ENCODE measurements around the gene TMEM156.
"Not testable (repeated sequence)": the region's sequence is repeated elsewhere in the genome, so short reads cannot be mapped to it uniquely, and the experiment has no call there.

TMEM156 gene

GRCh38 chr4:38955957-38956356, 76.3 kb downstream of the TMEM156 start:
- DNase-seq: no peak

DNA sequence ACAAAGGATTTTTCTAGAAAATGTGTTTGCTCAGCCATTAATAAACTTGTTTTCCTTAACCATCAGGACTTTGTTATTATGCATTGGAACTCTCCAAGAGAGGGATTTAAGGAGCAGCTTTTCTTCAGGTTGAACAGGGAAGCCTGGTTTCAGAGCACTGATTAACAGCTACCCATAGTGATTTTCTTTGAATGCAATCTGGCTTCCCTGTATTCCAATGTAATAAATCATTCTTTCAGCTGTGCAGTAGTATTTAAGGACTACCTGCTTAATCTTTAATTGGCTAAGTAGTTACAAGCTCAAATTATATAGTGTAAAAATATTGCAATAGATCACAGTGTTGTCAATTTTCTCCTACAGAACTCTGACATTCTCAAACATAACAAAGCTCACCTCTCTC, 77.5 kb downstream of the TMEM156 start:
- DNase-seq: no peak

GRCh38 chr4:38952017-38952416, 80.2 kb downstream of the TMEM156 start:
- no peak for DNase-seq

GRCh38 chr4:38951598-38951997, 80.6 kb downstream of the TMEM156 start:
- DNase-seq: no peak

DNA sequence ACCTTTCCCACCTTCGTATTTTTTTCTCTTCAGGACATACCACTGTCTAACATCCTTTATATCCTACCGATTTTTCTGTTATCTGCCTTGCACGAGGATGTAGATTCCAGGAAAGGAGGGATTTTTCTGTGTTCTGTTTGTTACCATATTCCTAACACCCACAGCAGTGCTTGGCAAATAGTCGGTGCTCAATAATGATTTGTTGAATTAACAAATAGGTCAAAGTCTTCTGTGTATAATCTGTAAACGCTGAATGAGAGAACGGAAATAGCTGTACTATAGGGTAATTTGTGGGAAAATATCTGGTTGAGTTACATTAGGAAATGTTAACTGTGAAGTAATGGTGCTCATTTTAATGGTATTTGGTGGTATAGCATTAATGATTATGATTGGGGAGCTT, 81.5 kb downstream of the TMEM156 start:
- no peak for DNase-seq

- DNase-seq: no peak
Observed at GRCh38 chr4:38950159-38950558, 82.0 kb downstream of the TMEM156 start.

- DNase-seq: no peak
Observed at GRCh38 chr4:38949411-38950051, 82.7 kb downstream of the TMEM156 start.

- no peak for DNase-seq
Observed at GRCh38 chr4:38948551-38948950, 83.7 kb downstream of the TMEM156 start.

DNA sequence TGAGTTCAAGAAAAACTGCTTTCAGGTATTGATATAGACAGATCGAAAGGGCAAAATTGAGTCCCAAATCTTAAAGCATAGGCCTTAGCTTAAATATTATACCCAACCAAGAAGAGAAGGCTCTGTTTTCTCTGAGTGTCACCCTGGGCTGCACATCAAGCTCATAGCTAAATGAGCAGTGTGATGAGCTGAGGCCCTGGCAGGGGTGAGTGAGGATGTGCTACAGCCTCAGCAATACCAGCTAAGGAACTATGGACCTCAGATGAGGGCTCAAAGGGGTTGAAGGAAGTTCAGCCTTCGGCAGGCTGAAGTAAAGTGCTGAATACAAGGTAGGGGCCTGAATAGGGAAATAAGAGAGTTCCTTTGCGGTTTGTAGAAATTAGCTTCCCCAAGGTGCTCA, 85.3 kb downstream of the TMEM156 start:
- DNase-seq: no peak

GRCh38 chr4:38944440-38944839, 87.8 kb downstream of the TMEM156 start:
- no peak for DNase-seq

GRCh38 chr4:38943343-38943742, 88.9 kb downstream of the TMEM156 start:
- DNase-seq: no peak

GRCh38 chr4:38941906-38942305, 90.3 kb downstream of the TMEM156 start:
- DNase-seq: not testable (repeated sequence)

DNA sequence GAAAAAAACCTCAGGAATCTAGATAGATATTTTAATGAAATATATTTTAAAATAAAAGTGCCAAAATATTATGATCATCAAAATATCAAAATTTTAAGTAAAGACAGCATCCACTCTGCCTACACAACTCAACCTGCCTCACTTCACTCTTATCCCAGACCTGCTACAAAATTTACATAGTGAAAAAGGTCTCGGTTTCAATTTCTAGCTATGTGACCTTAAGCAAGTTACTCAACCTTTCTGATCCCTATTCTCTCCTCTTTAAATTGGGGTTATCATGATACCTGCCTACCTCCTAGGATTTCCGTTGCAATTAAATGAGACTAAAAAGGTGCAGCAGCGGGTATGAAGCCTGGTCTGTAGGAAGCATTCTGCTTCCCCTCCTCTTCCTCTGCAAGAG, 91.7 kb downstream of the TMEM156 start:
- DNase-seq: no peak

DNA sequence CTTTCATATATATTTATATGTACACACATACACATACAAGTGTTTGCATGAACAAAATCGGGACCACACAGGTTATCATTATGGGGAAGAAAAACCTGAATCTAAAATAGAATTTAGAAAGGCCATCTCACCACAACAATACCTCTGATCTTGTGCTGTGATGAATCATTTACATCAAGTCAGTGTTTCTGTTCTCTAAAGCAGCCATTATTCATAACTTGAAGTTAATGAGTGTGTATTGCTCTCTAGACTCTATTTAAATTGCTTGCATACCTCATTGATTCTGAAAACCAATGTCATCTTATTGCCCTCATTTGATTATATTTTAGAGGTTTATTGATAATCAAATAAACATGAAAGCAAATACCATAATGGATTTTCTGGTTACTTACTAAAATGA, 93.0 kb downstream of the TMEM156 start:
- DNase-seq: no peak

- no peak for DNase-seq
Observed at GRCh38 chr4:38935391-38936073, 96.7 kb downstream of the TMEM156 start.

DNA sequence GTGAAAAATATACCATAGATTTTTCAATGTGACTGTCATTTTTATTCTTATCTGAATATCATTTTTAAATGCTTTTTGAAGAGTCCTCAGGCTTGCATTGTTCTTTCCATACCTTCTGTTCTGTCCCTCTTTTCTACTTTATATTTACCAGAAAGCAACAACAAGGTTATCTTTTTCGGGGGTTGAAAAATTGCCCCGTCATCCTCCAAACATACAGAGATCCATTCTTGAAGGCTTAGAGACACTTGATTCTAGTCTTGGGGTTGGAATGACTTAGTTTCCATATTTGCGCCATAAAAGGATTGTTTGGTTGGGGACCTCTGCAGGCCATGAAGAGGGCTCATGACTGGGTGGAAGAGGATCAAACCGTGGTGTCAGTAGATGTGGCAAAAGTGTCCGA, 101.1 kb downstream of the TMEM156 start:
- no peak for DNase-seq

DNA sequence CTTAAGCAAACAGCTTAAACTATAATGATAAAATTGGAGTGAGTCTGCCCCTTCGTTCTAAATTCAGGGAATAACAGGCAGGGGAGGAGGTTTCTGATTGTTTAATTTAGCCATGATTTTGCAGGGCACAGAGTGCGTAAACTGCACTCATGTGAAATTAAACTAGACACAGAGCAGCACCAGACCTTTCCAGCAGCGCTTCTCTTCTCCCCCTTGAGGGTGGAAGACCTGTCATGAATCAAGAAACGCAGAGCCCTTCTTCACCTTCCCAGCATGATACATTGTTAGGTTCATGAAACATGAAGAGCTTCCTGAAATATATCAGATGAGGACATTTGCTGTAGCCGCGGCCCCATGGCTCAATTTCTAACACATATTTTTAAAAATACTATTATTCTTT, 101.5 kb downstream of the TMEM156 start:
- DNase-seq: no peak

GRCh38 chr4:38930204-38930603, 102.0 kb downstream of the TMEM156 start:
- DNase-seq: no peak

- DNase-seq: no peak
Observed at GRCh38 chr4:38928974-38929373, 103.2 kb downstream of the TMEM156 start.

- no peak for DNase-seq
Observed at GRCh38 chr4:38928568-38928967, 103.6 kb downstream of the TMEM156 start.

- DNase-seq: no peak
Observed at GRCh38 chr4:38926896-38927295, 105.3 kb downstream of the TMEM156 start.

- DNase-seq: no peak
Observed at GRCh38 chr4:38925492-38926413, 106.5 kb downstream of the TMEM156 start.

- DNase-seq: no peak
Observed at GRCh38 chr4:38924353-38924752, 107.9 kb downstream of the TMEM156 start.

DNA sequence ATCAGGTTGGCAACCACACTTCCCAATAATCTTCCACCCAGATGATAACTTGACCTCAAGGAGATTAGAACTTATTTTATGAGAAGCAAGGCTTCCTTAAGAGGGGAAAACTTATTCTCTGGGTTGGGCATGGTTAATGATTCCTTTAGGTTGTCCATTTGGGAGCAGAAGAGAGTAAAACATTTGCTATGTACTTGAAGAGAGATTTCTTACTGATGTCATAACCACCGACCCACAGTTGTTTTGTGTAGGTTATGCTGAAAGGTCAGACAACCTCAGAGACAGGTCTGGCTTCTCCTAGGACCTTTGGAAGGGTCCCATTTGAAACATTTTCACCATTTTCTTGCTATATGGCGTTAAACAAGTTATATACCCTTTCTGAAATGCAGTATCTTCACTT, 108.5 kb downstream of the TMEM156 start:
- no peak for DNase-seq

Data from activated CD8-positive, alpha-beta memory T cell treated with anti-CD3 and anti-CD28 coated beads for 24 hours (primary cell).